ENCODE results near the gene HIF1AN. TPM values are rescaled to one million over a fixed set of nuclear protein-coding genes. Genes with fewer than 3 reads are reported as not detected.

The HIF1AN gene
- total and polyA plus RNA-seq, 2 of the 8 experiments (the other 6 are each of a cell fraction or from before 2014, with no cell fraction given), result 10.9 to 62.8 TPM

- POLR2A ChIA-PET (ENCODE audit: partially characterized antibody), result interaction anchor here (1.4 to 2.5 kb wide), 2 partner anchors 22 to 78 kb away, joined by 4 to 9 read pairs; no protein-coding TSS in a partner anchor
These were observed 27.5 kb upstream of the HIF1AN start for GRCh38 chr10:100508266-100508665.

More at GRCh38 chr10:100508266-100508665, 27.5 kb upstream of the HIF1AN start:
- Histone ChIP-seq H2BK120ac (replicated peaks; ENCODE audit: low read depth, low read length) (no peak overlapping the region), H3K4me2 (ENCODE audit: insufficient read depth in 1 of 2, low read depth in 2 of 2, low read length in 2 of 2) (no peak overlapping the region), H3K9ac (replicated peaks in 1 of 4; ENCODE audit: extremely low read depth in 1 of 4, low read depth in 3 of 4, low read length in 3 of 4) (no peak overlapping the region), H4K20me1 (replicated peaks in 1 of 2; ENCODE audit: control insufficient read depth in 1 of 2, insufficient read depth in 2 of 2, low read length in 2 of 2) (peaks cover 0 to 5% of the 10 kb centered on the region in 2 experiments), H3K14ac (ENCODE audit: insufficient read length) (no peak overlapping the region), H3K23me2 (ENCODE audit: low read depth, low read length) (no peaks in the 10 kb centered on the region; the same call in 1 of the 2 replicates), H2BK20ac (ENCODE audit: low read length) (no peak overlapping the region), H3K36me3 (ENCODE audit: control insufficient read depth in 2 of 4, insufficient read depth in 4 of 4, low read length in 3 of 4) (no peaks in the 10 kb centered on the region), H2BK5ac (ENCODE audit: low read depth, low read length) (no peak overlapping the region), H3K27ac (ENCODE audit: low read depth, low read length) (no peak overlapping the region), H3K4me1 (replicated peaks in 1 of 4; ENCODE audit: control insufficient read depth in 3 of 4, insufficient read depth in 4 of 4, low read length in 3 of 4) (no peaks in the 10 kb centered on the region; a peak in 1 of 7 replicates), H2BK12ac (ENCODE audit: low read depth, low read length) (no peak overlapping the region), H3K23ac (ENCODE audit: insufficient read length) (no peak overlapping the region), H3K79me2 (ENCODE audit: control insufficient read depth in 1 of 2, insufficient read depth in 2 of 2, low read length in 2 of 2) (no peaks in the 10 kb centered on the region), H3K27me3 (replicated peaks in 1 of 4; ENCODE audit: control insufficient read depth in 3 of 4, extremely low read depth in 1 of 4, insufficient read depth in 3 of 4, low read length in 3 of 4) (peaks cover 0 to 11% (median 4%) of the 10 kb centered on the region in 4 experiments; a peak in 3 of 7 replicates), H2AFZ (ENCODE audit: low read length) (no peak overlapping the region), H3K4ac (replicated peaks; ENCODE audit: insufficient read length, low read depth, low read length) (no peak overlapping the region), H4K91ac (replicated peaks; ENCODE audit: insufficient read length, low read length) (no peak overlapping the region), H3K9me3 (ENCODE audit: insufficient read depth in 2 of 2, low read depth in 1 of 2, low read length in 1 of 2) (no peaks in the 10 kb centered on the region), H3K4me3 (ENCODE audit: extremely low read depth in 1 of 4, insufficient read depth in 2 of 4, low read depth in 3 of 4, low read length in 4 of 4) (no peak overlapping the region), H3K18ac (ENCODE audit: extremely low read depth, low read length) (no peak overlapping the region), H3K56ac (replicated peaks; ENCODE audit: insufficient read length, low read depth, low read length) (no peak overlapping the region), H2BK15ac (ENCODE audit: low read length) (peak overlapping the region; percentile 98; the same call in 1 of the 2 replicates), H2AK5ac (ENCODE audit: low read depth, low read length) (no peak overlapping the region), H3K79me1 (ENCODE audit: low read depth, low read length) (no peaks in the 10 kb centered on the region), H4K5ac (ENCODE audit: insufficient read length, low read depth, low read length) (no peak overlapping the region), H4K8ac (ENCODE audit: extremely low read depth, insufficient read depth, low read length) (no peak overlapping the region)
- 100% methylated on average over 1 of the region's 1 CpG; no CpG with 5 or more reads in 1 of the 2 experiments for WGBS, 2 experiments (ENCODE audit: extremely low coverage in 1 of 2, insufficient coverage in 1 of 2, insufficient read length in 1 of 2, insufficient replicate concordance in 2 of 2, low coverage in 1 of 2, low lambda C conversion rate in 2 of 2, missing lambda C conversion rate in 1 of 2)
- no peak for FAIRE-seq
- DNase-seq (ENCODE audit: low read depth in 1 of 2, low spot score in 2 of 2), result no peak
- CTCF ChIA-PET (ENCODE audit: partially characterized antibody), result interaction anchor here (0.6 to 13.4 kb wide), 33 partner anchors 11 to 370 kb away, joined by 3 to 190 read pairs (median 5); partner anchors contain the start of genes SCD and SEC31B
- no peak for TF ChIP-seq BACH1 (IDR thresholded peaks at IDR 0.05; ENCODE audit: low read length)
- TF ChIP-seq TAF1 (IDR thresholded peaks at IDR 0.05; ENCODE audit: low read depth, low read length), result no peak
- TF ChIP-seq CEBPB (IDR thresholded peaks at IDR 0.05; ENCODE audit: low read depth, low read length), result no peak
- no peak for TF ChIP-seq E2F6 (IDR thresholded peaks at IDR 0.05)
- TF ChIP-seq POLR2A (IDR thresholded peaks at IDR 0.05; ENCODE audit: control extremely low read depth in 1 of 2, low read depth in 2 of 2, low read length in 2 of 2), result no peak
- no peak for TF ChIP-seq JUND (IDR thresholded peaks at IDR 0.05; ENCODE audit: low read length)
- no peak for TF ChIP-seq POLR2AphosphoS5 (IDR thresholded peaks at IDR 0.05; ENCODE audit: low read depth, low read length)
- TF ChIP-seq NANOG (IDR thresholded peaks at IDR 0.05; ENCODE audit: insufficient read depth, low read depth, low read length, poor library complexity, severe bottlenecking), result no peak
- no peak for TF ChIP-seq TEAD4 (IDR thresholded peaks at IDR 0.05; ENCODE audit: low read depth, low read length)

All from H1 (cell line).